Measurements from ENCODE around the gene RNF148. TPM values are rescaled to one million over a fixed set of nuclear protein-coding genes. Genes with fewer than 3 reads are reported as not detected.

Gene RNF148
- total RNA-seq, 2 donors from 2014 or later: 0.95 TPM; not detected in 1

DNA sequence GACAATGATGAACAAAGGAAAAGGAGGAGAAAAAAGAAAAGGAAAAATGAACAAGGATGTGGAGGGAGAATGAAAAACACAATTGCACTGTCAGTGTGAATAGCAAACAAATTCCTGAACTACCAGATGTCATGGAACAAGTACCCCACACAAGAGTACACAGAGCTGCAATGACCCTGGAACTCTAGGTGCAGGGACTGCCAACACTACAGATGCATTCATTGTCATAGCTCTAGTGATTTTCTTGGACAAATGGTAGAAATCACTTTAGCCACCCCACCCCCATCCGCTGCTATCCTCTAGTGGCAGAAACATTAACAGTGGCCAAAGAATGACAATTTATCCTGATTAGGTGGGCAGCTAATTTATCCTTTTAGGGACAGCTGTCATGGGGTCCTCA, 6.9 kb downstream of the RNF148 start:
- no peaks in the 10 kb centered on the region for H3K27me3 ChIP-seq (ENCODE audit: control insufficient read depth, insufficient read depth, low read length, poor library complexity, severe bottlenecking)
- Mint-ChIP-seq H3K4me3 (no peak overlapping the region), H3K9me3 (peaks cover 13% of the 10 kb centered on the region), H3K36me3 (ENCODE audit: low read depth) (peaks cover 9% of the 10 kb centered on the region), H3K4me1 (peaks cover 6% of the 10 kb centered on the region), H3K27ac (no peak overlapping the region), H3K27me3 (ENCODE audit: insufficient read depth) (no peaks in the 10 kb centered on the region)
- H3K4me1 ChIP-seq (ENCODE audit: control insufficient read depth, insufficient read depth, low read length): no peaks in the 10 kb centered on the region
- no peaks in the 10 kb centered on the region for H3K36me3 ChIP-seq (ENCODE audit: control insufficient read depth, insufficient read depth, low read length)
- 93 to 100% methylated on average over 1 of the region's 1 CpG for WGBS, 2 experiments (ENCODE audit: insufficient coverage in 1 of 2, insufficient read length in 1 of 2)
- DNase-seq: no peak
- peaks cover 7% of the 10 kb centered on the region for H3K9me3 ChIP-seq (ENCODE audit: control insufficient read depth, low read length)
- no peak overlapping the region for H3K9ac ChIP-seq (ENCODE audit: extremely low read depth, low read length, poor library complexity, severe bottlenecking)
- H3K4me3 ChIP-seq (ENCODE audit: low read length): no peak overlapping the region
- no peak overlapping the region for H3K27ac ChIP-seq (ENCODE audit: low read depth, low read length)
- TF ChIP-seq CTCF (conservative IDR thresholded peaks at IDR 0.05): no peak

DNA sequence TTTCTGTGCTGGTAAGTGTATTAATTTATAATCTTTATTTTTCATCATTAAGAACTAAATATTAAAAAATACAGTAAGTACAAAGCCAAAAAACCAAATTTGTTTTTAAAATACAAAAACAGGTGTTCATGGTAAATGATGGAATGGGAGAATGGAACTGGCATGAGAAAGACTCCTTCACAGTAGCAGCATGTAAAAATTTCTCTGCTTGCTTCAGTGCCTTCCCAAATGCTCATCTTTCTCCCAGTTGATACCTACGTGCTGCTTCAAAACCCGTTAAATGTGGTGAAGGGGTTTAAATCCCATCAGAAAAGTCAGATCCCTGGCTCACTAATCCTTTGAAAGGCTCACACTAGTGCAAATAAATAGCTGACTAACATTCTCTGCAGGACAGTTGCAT, 8.0 kb downstream of the RNF148 start:
- H3K27me3 ChIP-seq (ENCODE audit: control insufficient read depth, insufficient read depth, low read length, poor library complexity, severe bottlenecking): no peaks in the 10 kb centered on the region
- Mint-ChIP-seq H3K27me3 (ENCODE audit: insufficient read depth) (no peaks in the 10 kb centered on the region), H3K27ac (no peak overlapping the region), H3K4me1 (peaks cover 6% of the 10 kb centered on the region), H3K4me3 (no peak overlapping the region), H3K9me3 (peaks cover 13% of the 10 kb centered on the region), H3K36me3 (ENCODE audit: low read depth) (peaks cover 9% of the 10 kb centered on the region)
- TF ChIP-seq CTCF (conservative IDR thresholded peaks at IDR 0.05): no peak
- peaks cover 7% of the 10 kb centered on the region for H3K9me3 ChIP-seq (ENCODE audit: control insufficient read depth, low read length)
- H3K4me3 ChIP-seq (ENCODE audit: low read length): no peak overlapping the region
- H3K9ac ChIP-seq (ENCODE audit: extremely low read depth, low read length, poor library complexity, severe bottlenecking): no peak overlapping the region
- H3K27ac ChIP-seq (ENCODE audit: low read depth, low read length): no peak overlapping the region
- WGBS, 2 experiments (ENCODE audit: insufficient coverage in 1 of 2, insufficient read length in 1 of 2): 96 to 100% methylated on average over 1 to 2 of the region's 2 CpGs
- no peak for DNase-seq
- H3K36me3 ChIP-seq (ENCODE audit: control insufficient read depth, insufficient read depth, low read length): no peaks in the 10 kb centered on the region
- no peaks in the 10 kb centered on the region for H3K4me1 ChIP-seq (ENCODE audit: control insufficient read depth, insufficient read depth, low read length)

- WGBS, 2 experiments (ENCODE audit: insufficient coverage in 1 of 2, insufficient read length in 1 of 2): 96 to 100% methylated on average over 1 to 3 of the region's 3 CpGs
- no peaks in the 10 kb centered on the region for H3K27me3 Mint-ChIP-seq (ENCODE audit: insufficient read depth)
- H3K4me1 Mint-ChIP-seq: peaks cover 6% of the 10 kb centered on the region
- H3K27ac Mint-ChIP-seq: no peak overlapping the region
- Histone ChIP-seq H3K27me3 (ENCODE audit: control insufficient read depth, insufficient read depth, low read length, poor library complexity, severe bottlenecking) (no peaks in the 10 kb centered on the region), H3K9me3 (ENCODE audit: control insufficient read depth, low read length) (peaks cover 7% of the 10 kb centered on the region), H3K4me3 (ENCODE audit: low read length) (no peak overlapping the region), H3K27ac (ENCODE audit: low read depth, low read length) (no peak overlapping the region), H3K9ac (ENCODE audit: extremely low read depth, low read length, poor library complexity, severe bottlenecking) (no peak overlapping the region), H3K36me3 (ENCODE audit: control insufficient read depth, insufficient read depth, low read length) (no peaks in the 10 kb centered on the region), H3K4me1 (ENCODE audit: control insufficient read depth, insufficient read depth, low read length) (no peaks in the 10 kb centered on the region)
- H3K4me3 Mint-ChIP-seq: no peak overlapping the region
- peak; percentile 34 for DNase-seq
- TF ChIP-seq CTCF (conservative IDR thresholded peaks at IDR 0.05): no peak
- peaks cover 13% of the 10 kb centered on the region for H3K9me3 Mint-ChIP-seq
- H3K36me3 Mint-ChIP-seq (ENCODE audit: low read depth): peaks cover 9% of the 10 kb centered on the region
Observed at GRCh38 chr7:122692769-122693309, 9.9 kb downstream of the RNF148 start.
